ENCODE measurements around the gene C1QA.

The C1QA gene

GRCh38 chr1:22612671-22613571, 23.5 kb upstream of the C1QA start:
- Histone ChIP-seq H3K9me3 (ENCODE audit: insufficient read depth, low read length) (no peaks in the 10 kb centered on the region), H3K27ac (ENCODE audit: low read length) (no peak overlapping the region), H3K9ac (ENCODE audit: low read length) (no peak overlapping the region), H3K79me2 (ENCODE audit: low read length) (no peaks in the 10 kb centered on the region), H3K36me3 (replicated peaks; ENCODE audit: low read depth, low read length) (no peaks in the 10 kb centered on the region), H2AFZ (ENCODE audit: low read depth, low read length) (no peak overlapping the region), H4K20me1 (ENCODE audit: insufficient read depth, low read length) (0 out of 2 replicates have a peak, but pooled peaks cover 2% of the 10 kb centered on the region), H3K4me2 (ENCODE audit: low read length) (no peak overlapping the region), H3K4me1 (ENCODE audit: low read length) (no peaks in the 10 kb centered on the region), H3K27me3 (ENCODE audit: low read depth, low read length) (no peaks in the 10 kb centered on the region; the same call in 1 of the 2 replicates), H3K4me3 (ENCODE audit: low read length) (no peak overlapping the region)
- no peak for TF ChIP-seq EZH2phosphoT487 (IDR thresholded peaks at IDR 0.05; ENCODE audit: low read depth)
- no peak for TF ChIP-seq CTCF (IDR thresholded peaks at IDR 0.05; ENCODE audit: low read depth, low read length)

GRCh38 chr1:22613572-22613918, 22.9 kb upstream of the C1QA start:
- 0 out of 2 replicates have a peak, but pooled peaks cover 2% of the 10 kb centered on the region for H4K20me1 ChIP-seq (ENCODE audit: insufficient read depth, low read length)
- TF ChIP-seq CTCF (IDR thresholded peaks at IDR 0.05; ENCODE audit: low read depth, low read length) (no peak), EZH2phosphoT487 (IDR thresholded peaks at IDR 0.05; ENCODE audit: low read depth) (no peak)
- no peak overlapping the region for H2AFZ ChIP-seq (ENCODE audit: low read depth, low read length)
- H3K36me3 ChIP-seq (replicated peaks; ENCODE audit: low read depth, low read length), result no peaks in the 10 kb centered on the region
- H3K9ac ChIP-seq (ENCODE audit: low read length), result no peak overlapping the region
- H3K27ac ChIP-seq (ENCODE audit: low read length), result no peak overlapping the region
- H3K4me1 ChIP-seq (ENCODE audit: low read length), result no peaks in the 10 kb centered on the region
- no peaks in the 10 kb centered on the region; the same call in 1 of the 2 replicates for H3K27me3 ChIP-seq (ENCODE audit: low read depth, low read length)
- no peaks in the 10 kb centered on the region for H3K79me2 ChIP-seq (ENCODE audit: low read length)
- H3K4me2 ChIP-seq (ENCODE audit: low read length), result no peak overlapping the region
- H3K9me3 ChIP-seq (ENCODE audit: insufficient read depth, low read length), result no peaks in the 10 kb centered on the region
- H3K4me3 ChIP-seq (ENCODE audit: low read length), result no peak overlapping the region

GRCh38 chr1:22613951-22614350, 22.5 kb upstream of the C1QA start:
- Histone ChIP-seq H3K27me3 (ENCODE audit: low read depth, low read length) (no peaks in the 10 kb centered on the region; the same call in 1 of the 2 replicates), H2AFZ (ENCODE audit: low read depth, low read length) (no peak overlapping the region), H3K79me2 (ENCODE audit: low read length) (no peaks in the 10 kb centered on the region), H4K20me1 (ENCODE audit: insufficient read depth, low read length) (0 out of 2 replicates have a peak, but pooled peaks cover 2% of the 10 kb centered on the region), H3K9ac (ENCODE audit: low read length) (no peak overlapping the region), H3K27ac (ENCODE audit: low read length) (no peak overlapping the region), H3K9me3 (ENCODE audit: insufficient read depth, low read length) (no peaks in the 10 kb centered on the region), H3K36me3 (replicated peaks; ENCODE audit: low read depth, low read length) (no peaks in the 10 kb centered on the region), H3K4me1 (ENCODE audit: low read length) (no peaks in the 10 kb centered on the region), H3K4me2 (ENCODE audit: low read length) (no peak overlapping the region), H3K4me3 (ENCODE audit: low read length) (no peak overlapping the region)
- TF ChIP-seq EZH2phosphoT487 (IDR thresholded peaks at IDR 0.05; ENCODE audit: low read depth), result no peak
- no peak for TF ChIP-seq CTCF (IDR thresholded peaks at IDR 0.05; ENCODE audit: low read depth, low read length)

GRCh38 chr1:22615886-22616285, 20.5 kb upstream of the C1QA start:
- Histone ChIP-seq H3K27ac (ENCODE audit: low read length) (no peak overlapping the region), H3K36me3 (replicated peaks; ENCODE audit: low read depth, low read length) (no peaks in the 10 kb centered on the region), H3K4me3 (ENCODE audit: low read length) (no peak overlapping the region), H3K79me2 (ENCODE audit: low read length) (no peaks in the 10 kb centered on the region), H3K4me1 (ENCODE audit: low read length) (no peaks in the 10 kb centered on the region), H3K9me3 (ENCODE audit: insufficient read depth, low read length) (no peaks in the 10 kb centered on the region), H4K20me1 (ENCODE audit: insufficient read depth, low read length) (0 out of 2 replicates have a peak, but pooled peaks cover 2% of the 10 kb centered on the region), H2AFZ (ENCODE audit: low read depth, low read length) (no peak overlapping the region), H3K9ac (ENCODE audit: low read length) (no peak overlapping the region), H3K4me2 (ENCODE audit: low read length) (no peak overlapping the region), H3K27me3 (ENCODE audit: low read depth, low read length) (no peaks in the 10 kb centered on the region; the same call in 1 of the 2 replicates)
- TF ChIP-seq EZH2phosphoT487 (IDR thresholded peaks at IDR 0.05; ENCODE audit: low read depth) (no peak), CTCF (IDR thresholded peaks at IDR 0.05; ENCODE audit: low read depth, low read length) (no peak)
